Karpas-422 (cell line): ENCODE results near the gene RNGTT. TPM values are rescaled to one million over a fixed set of nuclear protein-coding genes. Genes with fewer than 3 reads are reported as not detected.

ENCODE experiments used
- DNase-seq: peaks from one replicate; pipeline ENCODE4 v3.0.0-alpha.2; 2015
- H2AFZ ChIP-seq: fragments of 200-600 bp; sonication (generic); 2 replicates; pipeline ENCODE4 v1.6.1; 2014; ENCODE audit warnings: antibody characterized with exemption, low read length, mixed read lengths
- H3K27ac ChIP-seq: fragments of 200-600 bp; sonication (generic); 2 replicates; pipeline ENCODE4 v1.5.1; 2014; ENCODE audit warnings: mild to moderate bottlenecking, low read length, moderate library complexity
- H3K27me3 ChIP-seq: fragments of 200-600 bp; sonication (generic); 2 replicates; pipeline ENCODE4 v1.6.1; 2014; ENCODE audit warnings: low read length, mixed read lengths
- H3K36me3 ChIP-seq: fragments of 200-600 bp; sonication (generic); 2 replicates; pipeline ENCODE4 v1.6.1; 2014; ENCODE audit warnings: low read length, mixed read lengths; ENCODE audit not compliant: insufficient read depth
- H3K4me1 ChIP-seq: fragments of 200-600 bp; sonication (generic); 2 replicates; pipeline ENCODE4 v1.6.1; 2014; ENCODE audit warnings: mild to moderate bottlenecking, low read length, mixed read lengths
- H3K4me2 ChIP-seq: fragments of 200-600 bp; sonication (generic); 2 replicates; pipeline ENCODE4 v1.6.1; 2014; ENCODE audit warnings: low read length, low read depth, mild to moderate bottlenecking; ENCODE audit not compliant: poor library complexity, severe bottlenecking
- H3K4me3 ChIP-seq: fragments of 200-600 bp; sonication (generic); 2 replicates; pipeline ENCODE4 v1.5.1; 2014; ENCODE audit warnings: mild to moderate bottlenecking, antibody characterized with exemption, low read length, mixed read lengths
- H3K79me2 ChIP-seq: fragments of 200-600 bp; sonication (generic); 2 replicates; pipeline ENCODE4 v1.6.1; 2014; ENCODE audit warnings: mild to moderate bottlenecking, low read length, mixed read lengths
- H3K9ac ChIP-seq: fragments of 200-600 bp; sonication (generic); 2 replicates; pipeline ENCODE4 v1.6.0; 2014; ENCODE audit warnings: low read length
- H3K9me2 ChIP-seq: fragments of 200-600 bp; sonication (generic), shearing (Covaris generic); replicated peaks from 2 replicates; pipeline ENCODE4 v1.6.0; 2014; ENCODE audit warnings: mild to moderate bottlenecking, low read length, moderate library complexity; ENCODE audit not compliant: insufficient read depth
- H3K9me3 ChIP-seq: fragments of 300-700, 200-600 bp; sonication (generic); 2 replicates; pipeline ENCODE4 v1.6.1; 2014; ENCODE audit warnings: low read length, mixed read lengths
- H4K20me1 ChIP-seq: fragments of 200-600 bp; sonication (generic); 2 replicates; pipeline ENCODE4 v1.6.1; 2014; ENCODE audit warnings: mild to moderate bottlenecking, antibody characterized with exemption, low read length, low read depth; ENCODE audit not compliant: insufficient read depth
- total RNA-seq: library from RNA; depleted of rRNA; stranded (reverse); fragments of >200 nt; shearing (Covaris generic); gene quantifications from 2 replicates; pipeline ENCODE4 v1.2.3, GENCODE V29; 2014; ENCODE audit warnings: low replicate concordance

RNGTT gene
- total RNA-seq, 1 experiment from 2014 or later: 35.9 TPM

- DNase-seq: no peak
- H3K27me3 ChIP-seq: no peaks in the 10 kb centered on the region
- H3K79me2 ChIP-seq: peaks cover 2% of the 10 kb centered on the region; the same call in 1 of the 2 replicates
- H3K9me2 ChIP-seq: no peaks in the 10 kb centered on the region
- H3K4me2 ChIP-seq: no peak overlapping the region
- no peak overlapping the region for H3K27ac ChIP-seq
- peaks cover 21% of the 10 kb centered on the region for H3K4me1 ChIP-seq
- no peaks in the 10 kb centered on the region for H4K20me1 ChIP-seq
- H3K9ac ChIP-seq: no peak overlapping the region
- H2AFZ ChIP-seq: no peak overlapping the region
- H3K36me3 ChIP-seq: peaks cover 3% of the 10 kb centered on the region; the same call in 1 of the 2 replicates
- H3K4me3 ChIP-seq: no peak overlapping the region
- H3K9me3 ChIP-seq: no peaks in the 10 kb centered on the region
Observed at GRCh38 chr6:88760091-88760490, 203.3 kb downstream of the RNGTT start.

DNA sequence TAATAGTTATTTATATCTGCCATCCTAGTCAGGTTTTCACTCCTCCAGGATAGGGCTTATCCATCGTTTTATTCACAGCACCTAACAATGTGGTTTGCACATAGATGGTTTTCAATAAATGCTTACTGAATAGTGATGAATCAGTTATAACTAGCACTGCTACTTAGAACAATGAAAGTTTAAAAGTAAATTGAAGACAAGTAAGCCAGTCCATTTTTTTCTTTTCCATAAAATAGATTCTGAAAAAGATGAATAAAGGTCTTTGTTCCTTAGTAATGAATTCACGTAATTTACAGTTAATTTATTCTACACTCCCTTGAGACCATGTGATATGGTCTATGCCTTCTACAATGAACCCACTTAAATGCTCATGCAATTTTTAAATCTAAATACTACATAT lies 212.5 kb downstream of the RNGTT start:
- no peaks in the 10 kb centered on the region for H4K20me1 ChIP-seq
- DNase-seq: no peak
- no peak overlapping the region for H3K9ac ChIP-seq
- no peak overlapping the region for H3K27ac ChIP-seq
- no peaks in the 10 kb centered on the region for H3K4me1 ChIP-seq
- H3K4me2 ChIP-seq: no peak overlapping the region
- H3K9me3 ChIP-seq: no peaks in the 10 kb centered on the region
- H3K79me2 ChIP-seq: no peaks in the 10 kb centered on the region
- no peak overlapping the region for H3K4me3 ChIP-seq
- no peaks in the 10 kb centered on the region for H3K9me2 ChIP-seq
- peaks cover 5% of the 10 kb centered on the region; the same call in 1 of the 2 replicates for H3K36me3 ChIP-seq
- H2AFZ ChIP-seq: no peak overlapping the region
- H3K27me3 ChIP-seq: no peaks in the 10 kb centered on the region

DNA sequence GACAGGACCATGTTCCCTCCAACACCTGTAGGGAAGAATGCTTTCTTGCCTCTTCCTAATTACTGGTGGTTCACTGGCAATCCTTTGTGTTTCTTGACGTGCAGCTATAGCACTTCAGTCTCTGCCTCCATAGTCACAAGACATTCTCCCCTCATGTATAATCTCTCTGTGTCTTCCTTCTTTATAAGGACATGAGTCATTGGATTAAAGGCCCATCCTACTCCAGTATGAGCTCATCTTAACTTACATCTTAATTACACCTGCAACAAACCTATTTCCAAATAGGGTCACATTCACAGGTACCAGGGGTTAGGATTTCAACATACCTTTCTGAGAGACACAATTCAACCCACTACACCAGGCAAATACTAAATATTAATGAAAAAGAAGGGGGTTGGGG lies 213.6 kb downstream of the RNGTT start:
- Histone ChIP-seq H3K27ac (no peak overlapping the region), H3K9me3 (no peaks in the 10 kb centered on the region), H3K9me2 (no peaks in the 10 kb centered on the region), H3K4me1 (no peaks in the 10 kb centered on the region), H3K9ac (no peak overlapping the region), H3K4me3 (no peak overlapping the region), H2AFZ (no peak overlapping the region), H3K4me2 (no peak overlapping the region), H3K27me3 (no peaks in the 10 kb centered on the region), H3K36me3 (no peaks in the 10 kb centered on the region), H4K20me1 (no peaks in the 10 kb centered on the region), H3K79me2 (no peaks in the 10 kb centered on the region)
- DNase-seq: no peak

- Histone ChIP-seq H3K27me3 (no peaks in the 10 kb centered on the region), H3K4me2 (no peak overlapping the region), H4K20me1 (no peaks in the 10 kb centered on the region), H3K9me2 (no peaks in the 10 kb centered on the region), H2AFZ (no peak overlapping the region), H3K4me3 (no peak overlapping the region), H3K79me2 (no peaks in the 10 kb centered on the region), H3K27ac (no peak overlapping the region), H3K4me1 (no peaks in the 10 kb centered on the region), H3K36me3 (no peaks in the 10 kb centered on the region), H3K9me3 (no peaks in the 10 kb centered on the region), H3K9ac (no peak overlapping the region)
- DNase-seq: no peak
Observed at GRCh38 chr6:88748141-88748540, 215.3 kb downstream of the RNGTT start.

DNA sequence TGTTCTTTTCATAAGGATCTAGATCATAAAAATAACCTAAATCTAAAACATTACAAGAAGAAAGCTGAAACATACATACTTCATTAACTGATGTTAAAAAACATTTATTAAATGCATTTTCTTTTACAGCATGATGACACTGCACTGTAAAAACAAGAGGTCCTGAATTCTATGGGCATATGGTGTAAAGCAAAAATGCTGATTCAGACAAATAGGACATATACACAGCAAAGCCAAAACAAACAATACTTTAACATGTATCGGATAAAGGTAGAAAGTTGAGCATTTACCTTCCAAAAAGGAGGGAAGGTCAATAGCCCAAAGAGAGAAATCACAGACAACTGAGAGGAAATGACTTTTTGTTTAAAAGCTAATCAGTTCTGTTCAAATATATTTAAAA lies 221.5 kb downstream of the RNGTT start:
- H3K4me1 ChIP-seq: no peaks in the 10 kb centered on the region
- no peak overlapping the region for H3K4me3 ChIP-seq
- H2AFZ ChIP-seq: no peak overlapping the region
- H3K9me3 ChIP-seq: no peaks in the 10 kb centered on the region
- no peaks in the 10 kb centered on the region for H3K36me3 ChIP-seq
- no peak for DNase-seq
- H3K4me2 ChIP-seq: no peak overlapping the region
- no peaks in the 10 kb centered on the region for H4K20me1 ChIP-seq
- H3K9me2 ChIP-seq: no peaks in the 10 kb centered on the region
- no peaks in the 10 kb centered on the region for H3K27me3 ChIP-seq
- no peaks in the 10 kb centered on the region for H3K79me2 ChIP-seq
- H3K9ac ChIP-seq: no peak overlapping the region
- no peak overlapping the region for H3K27ac ChIP-seq

- H4K20me1 ChIP-seq: no peaks in the 10 kb centered on the region
- H3K79me2 ChIP-seq: no peaks in the 10 kb centered on the region
- no peak overlapping the region for H3K9ac ChIP-seq
- H3K4me2 ChIP-seq: no peak overlapping the region
- no peaks in the 10 kb centered on the region for H3K4me1 ChIP-seq
- no peak overlapping the region for H3K4me3 ChIP-seq
- no peaks in the 10 kb centered on the region for H3K27me3 ChIP-seq
- H3K27ac ChIP-seq: no peak overlapping the region
- H3K9me3 ChIP-seq: no peaks in the 10 kb centered on the region
- no peak overlapping the region for H2AFZ ChIP-seq
- H3K36me3 ChIP-seq: no peaks in the 10 kb centered on the region
- no peaks in the 10 kb centered on the region for H3K9me2 ChIP-seq
- DNase-seq: no peak
Observed at GRCh38 chr6:88741071-88741470, 222.3 kb downstream of the RNGTT start.

DNA sequence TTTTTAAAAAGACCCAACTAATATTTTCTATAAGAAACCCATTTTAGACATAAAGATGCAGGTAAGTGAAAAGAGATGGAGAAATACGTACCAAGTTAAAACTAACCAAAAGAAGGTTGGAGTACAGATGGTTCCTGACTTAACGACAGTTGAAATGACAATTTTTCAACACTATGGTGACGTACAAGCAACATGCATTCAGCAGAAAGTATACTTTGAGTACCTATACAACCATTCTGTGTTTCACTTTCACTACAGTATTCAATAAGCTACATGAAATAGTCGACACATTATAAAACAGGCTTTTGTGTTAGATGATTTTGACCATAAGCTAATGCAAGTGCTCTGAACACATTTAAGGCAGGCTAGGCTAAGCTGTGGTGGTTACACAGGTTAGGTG lies 228.9 kb downstream of the RNGTT start:
- no peak overlapping the region for H3K4me3 ChIP-seq
- H3K79me2 ChIP-seq: no peaks in the 10 kb centered on the region
- no peak overlapping the region for H3K27ac ChIP-seq
- H3K4me2 ChIP-seq: no peak overlapping the region
- no peak overlapping the region for H3K9ac ChIP-seq
- no peaks in the 10 kb centered on the region for H3K9me2 ChIP-seq
- H4K20me1 ChIP-seq: no peaks in the 10 kb centered on the region
- H3K4me1 ChIP-seq: no peaks in the 10 kb centered on the region
- DNase-seq: no peak
- no peaks in the 10 kb centered on the region for H3K27me3 ChIP-seq
- H2AFZ ChIP-seq: no peak overlapping the region
- no peaks in the 10 kb centered on the region for H3K9me3 ChIP-seq
- no peaks in the 10 kb centered on the region for H3K36me3 ChIP-seq

GRCh38 chr6:88730611-88731011 lies 232.8 kb downstream of the RNGTT start:
- Histone ChIP-seq H3K27me3 (no peaks in the 10 kb centered on the region), H2AFZ (no peak overlapping the region), H3K4me3 (no peak overlapping the region), H3K79me2 (no peaks in the 10 kb centered on the region; the same call in 1 of the 2 replicates), H3K9ac (no peak overlapping the region), H3K9me2 (no peaks in the 10 kb centered on the region), H3K4me2 (no peak overlapping the region), H3K36me3 (no peaks in the 10 kb centered on the region), H4K20me1 (no peaks in the 10 kb centered on the region), H3K4me1 (peaks cover 9% of the 10 kb centered on the region), H3K27ac (no peak overlapping the region), H3K9me3 (no peaks in the 10 kb centered on the region)
- no peak for DNase-seq

DNA sequence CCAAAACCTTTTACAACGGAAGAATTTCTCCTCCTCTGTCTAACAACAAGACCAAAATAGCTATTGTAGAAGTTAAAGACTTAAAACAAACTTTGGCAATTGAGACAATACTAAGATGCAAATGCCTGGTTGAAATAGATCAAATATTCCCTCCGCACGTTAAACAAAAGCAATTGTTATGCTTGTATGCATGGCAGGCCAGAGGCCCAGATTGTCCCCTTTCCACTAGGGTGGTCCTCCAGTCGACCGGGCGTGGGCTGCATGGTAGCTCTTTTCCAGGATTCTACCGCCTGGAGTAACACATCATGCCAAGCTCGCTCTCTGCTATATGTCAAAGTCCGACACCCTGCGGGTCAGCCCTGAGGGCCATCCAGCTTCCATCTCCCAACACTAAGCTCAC lies 234.7 kb downstream of the RNGTT start:
- DNase-seq: no peak
- H3K27me3 ChIP-seq: no peaks in the 10 kb centered on the region
- no peaks in the 10 kb centered on the region for H3K36me3 ChIP-seq
- no peak overlapping the region for H3K9ac ChIP-seq
- H3K4me1 ChIP-seq: peaks cover 9% of the 10 kb centered on the region
- H3K4me2 ChIP-seq: no peak overlapping the region
- H3K9me2 ChIP-seq: no peaks in the 10 kb centered on the region
- no peak overlapping the region for H3K27ac ChIP-seq
- no peak overlapping the region for H3K4me3 ChIP-seq
- H2AFZ ChIP-seq: no peak overlapping the region
- H4K20me1 ChIP-seq: no peaks in the 10 kb centered on the region
- no peaks in the 10 kb centered on the region; the same call in 1 of the 2 replicates for H3K79me2 ChIP-seq
- H3K9me3 ChIP-seq: no peaks in the 10 kb centered on the region
